ENCODE data around the gene IMPA2. TPM values are rescaled to one million over a fixed set of nuclear protein-coding genes. Genes with fewer than 3 reads are reported as not detected.

Gene IMPA2
- total RNA-seq, 6 experiments from 2014 or later = 32.3 to 51.1 (median 45.7) TPM

- Histone ChIP-seq H3K4me1 (no peaks in the 10 kb centered on the region), H3K4me3 (no peak overlapping the region), H3K9me3 (no peaks in the 10 kb centered on the region), H3K36me3 (no peaks in the 10 kb centered on the region), H3K27ac (no peak overlapping the region), H3K27me3 (no peaks in the 10 kb centered on the region)
- WGBS (ENCODE audit: insufficient coverage, low coverage, low lambda C conversion rate, missing lambda C conversion rate) = 77% methylated on average over 6 of the region's 6 CpGs
- intact Hi-C loops (cut with DNase I) = no loop called here
- TF ChIP-seq POLR2A (IDR thresholded peaks at IDR 0.05) (no peak), CTCF (IDR thresholded peaks at IDR 0.05) (no peak)
- DNase-seq (no peak), ATAC-seq (no peak)
Observed at GRCh38 chr18:12079491-12080237, 98.4 kb downstream of the IMPA2 start.

Small RNA genes within 50 kb of the gene (small RNA-seq; reads per million reads assigned to genes)
- gene AP001542.1 = 0 reads per million in 2 experiments

Other genes starting within 250 kb of the IMPA2 start
- gene CHMP1B, start 130.1 kb upstream of the IMPA2 start, total RNA-seq = 10 to 100 TPM; 13.5 to 22.4 (median 18.2) TPM
- gene MPPE1, start 73.2 kb upstream of the IMPA2 start, total RNA-seq = 10 to 100 TPM; 23.2 to 40.9 (median 30.7) TPM
- gene ANKRD62, start 112.3 kb downstream of the IMPA2 start, total RNA-seq = not detected

Data from right lobe of liver (tissue), 6 donors.